Liver (tissue), 9 donors: ENCODE results near the gene P2RY13. TPM values are rescaled to one million over a fixed set of nuclear protein-coding genes. Genes with fewer than 3 reads are reported as not detected.

Source experiments
- DNase-seq: peaks from one replicate; pipeline ENCODE4 v3.0.0-alpha.2; 2017; ENCODE audit warnings: low spot score
- H3K27ac ChIP-seq, 2 donors: one replicate each; pipeline ENCODE4 v1.7.0; 2013; ENCODE audit warnings: inconsistent platforms in 2 of 2, low read length in 2 of 2, control low read depth in 1 of 2, low read depth in 1 of 2, mild to moderate bottlenecking in 1 of 2
- H3K27me3 ChIP-seq, 4 donors: one replicate each; pipeline versions ENCODE4 v1.6.1 to v1.7.0; 2013; ENCODE audit warnings: low read length in 3 of 4, inconsistent platforms in 1 of 4, mild to moderate bottlenecking in 1 of 4, moderate library complexity in 1 of 4; ENCODE audit not compliant: control insufficient read depth in 4 of 4, insufficient read depth in 4 of 4
- H3K36me3 ChIP-seq, 4 donors: one replicate each; pipeline versions ENCODE4 v1.6.1 to v1.7.0; 2013; ENCODE audit warnings: low read length in 3 of 4, mild to moderate bottlenecking in 3 of 4, low read depth in 1 of 4, moderate library complexity in 1 of 4; ENCODE audit not compliant: control insufficient read depth in 4 of 4, insufficient read depth in 3 of 4
- H3K4me1 ChIP-seq, 4 donors: one replicate each; pipeline versions ENCODE4 v1.6.1 to v1.7.0; 2013; ENCODE audit warnings: low read length in 3 of 4, mild to moderate bottlenecking in 3 of 4, moderate library complexity in 1 of 4; ENCODE audit not compliant: control insufficient read depth in 4 of 4, insufficient read depth in 4 of 4
- H3K4me3 ChIP-seq, 3 donors: one replicate each; pipeline versions ENCODE4 v1.6.1 to v1.7.0; 2013; ENCODE audit warnings: low read length in 3 of 3, control low read depth in 1 of 3, low read depth in 1 of 3, mild to moderate bottlenecking in 1 of 3
- H3K9ac ChIP-seq, 2 donors: one replicate each; pipeline ENCODE4 v1.7.0; 2013; ENCODE audit warnings: low read length in 2 of 2, mild to moderate bottlenecking in 2 of 2, moderate library complexity in 2 of 2, control low read depth in 1 of 2, low read depth in 1 of 2
- H3K9me3 ChIP-seq, 4 donors: one replicate each; pipeline versions ENCODE4 v1.6.1 to v1.7.0; 2013; ENCODE audit warnings: low read length in 3 of 4; ENCODE audit not compliant: control insufficient read depth in 4 of 4
- EGR1 ChIP-seq, 2 donors: IDR thresholded peaks; 2 replicates each; pipeline ENCODE4 v1.6.1; 2016 to 2018; ENCODE audit warnings: antibody characterized with exemption in 2 of 2, low read depth in 2 of 2
- FOXA1 ChIP-seq: IDR thresholded peaks from 2 replicates; pipeline ENCODE4 v1.6.1; 2016; ENCODE audit warnings: antibody characterized with exemption
- FOXA2 ChIP-seq: IDR thresholded peaks from 2 replicates; pipeline ENCODE4 v1.6.1; 2016; ENCODE audit warnings: antibody characterized with exemption
- GABPA ChIP-seq, 2 donors: IDR thresholded peaks in 1 of 2; conservative IDR thresholded peaks in 1 of 2; 2 replicates each; pipeline ENCODE4 v1.6.1; 2016; ENCODE audit warnings: antibody characterized with exemption in 2 of 2, mild to moderate bottlenecking in 1 of 2, moderate library complexity in 1 of 2
- HNF4A ChIP-seq, 2 donors: conservative IDR thresholded peaks; 2 replicates each; pipeline ENCODE4 v1.6.1; 2016; ENCODE audit warnings: antibody characterized with exemption in 2 of 2, mild to moderate bottlenecking in 2 of 2
- HNF4G ChIP-seq: IDR thresholded peaks from 2 replicates; pipeline ENCODE4 v1.6.1; 2016; ENCODE audit warnings: antibody characterized with exemption
- JUND ChIP-seq, 2 donors: IDR thresholded peaks; 2 replicates each; pipeline ENCODE4 v1.6.1; 2016; ENCODE audit warnings: antibody characterized with exemption in 2 of 2
- NR2F2 ChIP-seq: IDR thresholded peaks from 2 replicates; pipeline ENCODE4 v1.6.1; 2016; ENCODE audit warnings: antibody characterized with exemption
- RAD21 ChIP-seq, 2 donors: IDR thresholded peaks; 2 replicates each; pipeline ENCODE4 v1.6.1; 2016; ENCODE audit warnings: antibody characterized with exemption in 2 of 2, mild to moderate bottlenecking in 2 of 2
- RXRA ChIP-seq, 2 donors: IDR thresholded peaks; 2 replicates each; pipeline ENCODE4 v1.6.1; 2017 to 2018; ENCODE audit warnings: antibody characterized with exemption in 2 of 2, mild to moderate bottlenecking in 1 of 2
- SP1 ChIP-seq: IDR thresholded peaks from 2 replicates; pipeline ENCODE4 v1.6.1; 2018; ENCODE audit warnings: antibody characterized with exemption, mild to moderate bottlenecking
- TAF1 ChIP-seq: conservative IDR thresholded peaks from 2 replicates; pipeline ENCODE4 v1.6.1; 2016; ENCODE audit warnings: antibody characterized with exemption, mild to moderate bottlenecking
- YY1 ChIP-seq: IDR thresholded peaks from 2 replicates; pipeline ENCODE4 v1.6.1; 2016; ENCODE audit warnings: antibody characterized with exemption, mild to moderate bottlenecking
- WGBS: extraction: QIAGEN DNeasy Blood & Tissue Kit; methylation state at CpG from one replicate; pipeline ENCODE4 v1.1.7; 2013; 5-methylcytosine and 5-hydroxymethylcytosine counted together
- polyA plus RNA-seq, 2 donors: library from polyadenylated mRNA; stranded (reverse) in 1 of 2; unstranded in 1 of 2; fragments of 200-250 nt in 1 of 2; fragments of >200 nt in 1 of 2; fragmentation: Nextera tagmentation in 1 of 2; extraction: Ambion mirVana in 1 of 2; gene quantifications; one replicate each; pipeline versions ENCODE4 v1.2.1 to v1.2.3, GENCODE V29; 2013 to 2015
- total RNA-seq, 2 donors: library from RNA; depleted of rRNA; stranded (reverse); fragments of >200 nt; gene quantifications; one replicate each; pipeline ENCODE4 v1.2.3, GENCODE V29; 2014
- TF ChIP-seq, protein P1 (sequence below): IDR thresholded peaks from 2 replicates; pipeline ENCODE4 v1.6.1; 2016; ENCODE audit warnings: antibody characterized with exemption
- TF ChIP-seq, protein P2 (sequence below): IDR thresholded peaks from 2 replicates; pipeline ENCODE4 v1.6.1; 2016; ENCODE audit warnings: antibody characterized with exemption
- TF ChIP-seq, protein P3 (sequence below): fragments of 150-350 bp; IDR thresholded peaks from 2 replicates; pipeline ENCODE4 v1.5.1; 2017; ENCODE audit warnings: improper control_type of control experiment, low read depth, low read length; ENCODE audit not compliant: missing input control
- TF ChIP-seq, protein P4 (sequence below): IDR thresholded peaks from 2 replicates; pipeline ENCODE4 v1.6.1; 2016; ENCODE audit warnings: antibody characterized with exemption
- TF ChIP-seq, protein P5 (sequence below): IDR thresholded peaks from 2 replicates; pipeline ENCODE4 v1.6.1; 2016; ENCODE audit warnings: antibody characterized with exemption, mild to moderate bottlenecking
- donor health status: healthy.
- donor health status: healthy.
- donor health status: healthy.
- donor health status: healthy.
- donor health status: healthy.

The P2RY13 gene
- total and polyA plus RNA-seq, 4 donors = 1.3 to 6.1 (median 3.2) TPM

DNA sequence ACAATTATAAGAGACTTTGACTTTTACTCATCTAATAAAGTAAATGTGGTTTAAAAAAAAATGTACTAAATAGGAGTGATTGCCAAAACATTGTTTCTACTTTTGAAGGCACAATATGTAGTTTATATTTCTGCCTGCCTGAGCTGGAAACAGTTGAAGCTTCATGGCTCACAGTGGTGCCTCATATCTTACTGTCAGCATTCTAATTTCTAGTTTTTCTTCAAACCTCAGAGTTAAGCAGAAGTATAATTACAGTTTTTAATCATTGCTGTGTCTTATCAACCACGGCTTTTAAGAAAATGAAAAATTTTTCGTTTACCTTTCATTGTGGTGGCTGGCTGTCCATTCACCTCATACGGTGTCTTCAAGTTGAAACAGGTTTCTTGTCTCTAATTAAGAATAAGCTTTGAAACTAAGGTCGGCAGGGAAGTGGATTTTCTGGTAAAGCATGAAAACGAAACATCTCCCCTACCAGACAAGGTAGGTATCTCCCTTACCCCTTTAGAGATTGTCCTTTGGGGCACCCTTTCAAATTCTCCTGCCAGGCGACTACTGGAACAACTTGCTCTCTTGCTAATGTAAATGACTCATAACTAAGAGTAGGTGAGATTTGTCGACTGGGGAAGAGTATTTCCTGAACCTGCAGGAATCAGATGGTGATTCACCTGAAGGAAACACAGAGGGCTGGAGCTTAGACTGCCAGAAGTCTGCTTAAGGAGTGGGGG lies 12.9 kb downstream of the P2RY13 start, which contains the start of gene GPR87:
Gene GPR87, minus strand, starts transcription at position 554 of the 725 bp plus-strand sequence. CDS start 16,720 bp downstream, outside the sequence.
- no peak within 1 kb of the TSS for H3K4me3 ChIP-seq
- no peak for TF ChIP-seq HNF4G
- TF ChIP-seq, protein P1, sequence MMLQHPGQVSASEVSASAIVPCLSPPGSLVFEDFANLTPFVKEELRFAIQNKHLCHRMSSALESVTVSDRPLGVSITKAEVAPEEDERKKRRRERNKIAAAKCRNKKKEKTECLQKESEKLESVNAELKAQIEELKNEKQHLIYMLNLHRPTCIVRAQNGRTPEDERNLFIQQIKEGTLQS = no peak
- TF ChIP-seq, protein P2, sequence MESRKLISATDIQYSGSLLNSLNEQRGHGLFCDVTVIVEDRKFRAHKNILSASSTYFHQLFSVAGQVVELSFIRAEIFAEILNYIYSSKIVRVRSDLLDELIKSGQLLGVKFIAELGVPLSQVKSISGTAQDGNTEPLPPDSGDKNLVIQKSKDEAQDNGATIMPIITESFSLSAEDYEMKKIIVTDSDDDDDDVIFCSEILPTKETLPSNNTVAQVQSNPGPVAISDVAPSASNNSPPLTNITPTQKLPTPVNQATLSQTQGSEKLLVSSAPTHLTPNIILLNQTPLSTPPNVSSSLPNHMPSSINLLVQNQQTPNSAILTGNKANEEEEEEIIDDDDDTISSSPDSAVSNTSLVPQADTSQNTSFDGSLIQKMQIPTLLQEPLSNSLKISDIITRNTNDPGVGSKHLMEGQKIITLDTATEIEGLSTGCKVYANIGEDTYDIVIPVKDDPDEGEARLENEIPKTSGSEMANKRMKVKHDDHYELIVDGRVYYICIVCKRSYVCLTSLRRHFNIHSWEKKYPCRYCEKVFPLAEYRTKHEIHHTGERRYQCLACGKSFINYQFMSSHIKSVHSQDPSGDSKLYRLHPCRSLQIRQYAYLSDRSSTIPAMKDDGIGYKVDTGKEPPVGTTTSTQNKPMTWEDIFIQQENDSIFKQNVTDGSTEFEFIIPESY = no peak
- no peak for TF ChIP-seq HNF4A (conservative IDR thresholded peaks at IDR 0.05)
- TF ChIP-seq, protein P3, sequence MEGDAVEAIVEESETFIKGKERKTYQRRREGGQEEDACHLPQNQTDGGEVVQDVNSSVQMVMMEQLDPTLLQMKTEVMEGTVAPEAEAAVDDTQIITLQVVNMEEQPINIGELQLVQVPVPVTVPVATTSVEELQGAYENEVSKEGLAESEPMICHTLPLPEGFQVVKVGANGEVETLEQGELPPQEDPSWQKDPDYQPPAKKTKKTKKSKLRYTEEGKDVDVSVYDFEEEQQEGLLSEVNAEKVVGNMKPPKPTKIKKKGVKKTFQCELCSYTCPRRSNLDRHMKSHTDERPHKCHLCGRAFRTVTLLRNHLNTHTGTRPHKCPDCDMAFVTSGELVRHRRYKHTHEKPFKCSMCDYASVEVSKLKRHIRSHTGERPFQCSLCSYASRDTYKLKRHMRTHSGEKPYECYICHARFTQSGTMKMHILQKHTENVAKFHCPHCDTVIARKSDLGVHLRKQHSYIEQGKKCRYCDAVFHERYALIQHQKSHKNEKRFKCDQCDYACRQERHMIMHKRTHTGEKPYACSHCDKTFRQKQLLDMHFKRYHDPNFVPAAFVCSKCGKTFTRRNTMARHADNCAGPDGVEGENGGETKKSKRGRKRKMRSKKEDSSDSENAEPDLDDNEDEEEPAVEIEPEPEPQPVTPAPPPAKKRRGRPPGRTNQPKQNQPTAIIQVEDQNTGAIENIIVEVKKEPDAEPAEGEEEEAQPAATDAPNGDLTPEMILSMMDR = no peak
- TF ChIP-seq FOXA2 = no peak
- no peak for TF ChIP-seq FOXA1
- TF ChIP-seq YY1 = no peak
- no peak for TF ChIP-seq TAF1
- TF ChIP-seq RXRA (IDR thresholded peaks at IDR 0.05) = no peak
- no peak for TF ChIP-seq GABPA (IDR thresholded peaks at IDR 0.05 in 1 of 2, conservative IDR thresholded peaks at IDR 0.05 in 1 of 2)
- no peak for TF ChIP-seq NR2F2
- TF ChIP-seq, protein P4, sequence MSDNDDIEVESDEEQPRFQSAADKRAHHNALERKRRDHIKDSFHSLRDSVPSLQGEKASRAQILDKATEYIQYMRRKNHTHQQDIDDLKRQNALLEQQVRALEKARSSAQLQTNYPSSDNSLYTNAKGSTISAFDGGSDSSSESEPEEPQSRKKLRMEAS = no peak
- no peak for TF ChIP-seq JUND (IDR thresholded peaks at IDR 0.05)
- no peak for TF ChIP-seq SP1
- no peak for TF ChIP-seq EGR1 (IDR thresholded peaks at IDR 0.05; ENCODE audit: low read depth in 2 of 2)
- H3K36me3 ChIP-seq = no peaks in the 10 kb centered on the region
- WGBS = 77% methylated on average over 7 of the region's 7 CpGs
- H3K9ac ChIP-seq = no peak within 1 kb of the TSS
- no peaks in the 10 kb centered on the region for H3K9me3 ChIP-seq
- no peaks in the 10 kb centered on the region for H3K4me1 ChIP-seq
- DNase-seq = no peak
- no peak within 1 kb of the TSS for H3K27ac ChIP-seq
- no peaks in the 10 kb centered on the region for H3K27me3 ChIP-seq

DNA sequence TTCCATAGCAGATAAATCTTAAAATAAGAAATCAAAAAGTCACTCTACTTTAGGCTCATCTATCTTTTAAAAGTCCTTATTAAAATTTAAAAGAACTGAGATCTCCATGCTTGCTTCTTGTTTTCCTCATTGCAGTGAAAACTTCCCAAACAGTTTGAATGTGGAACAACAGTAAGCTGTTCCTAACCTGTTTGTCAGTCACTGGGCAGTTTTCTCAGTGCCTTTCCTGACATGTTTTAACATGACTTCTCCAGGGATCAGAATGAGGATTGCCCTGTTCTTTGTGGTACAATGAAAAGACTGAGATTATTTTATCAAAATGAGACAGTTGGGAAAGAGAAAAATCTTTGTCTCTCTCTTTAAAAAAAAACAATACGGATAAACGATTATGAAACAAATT lies 13.5 kb downstream of the P2RY13 start:
- Histone ChIP-seq H3K4me1 (no peaks in the 10 kb centered on the region), H3K4me3 (no peak overlapping the region), H3K9ac (no peak overlapping the region), H3K27me3 (no peaks in the 10 kb centered on the region), H3K36me3 (no peaks in the 10 kb centered on the region), H3K9me3 (no peaks in the 10 kb centered on the region), H3K27ac (no peak overlapping the region)
- TF ChIP-seq RXRA (IDR thresholded peaks at IDR 0.05) (no peak), JUND (IDR thresholded peaks at IDR 0.05) (no peak), NR2F2 (no peak), HNF4G (no peak), HNF4A (conservative IDR thresholded peaks at IDR 0.05) (no peak), RAD21 (IDR thresholded peaks at IDR 0.05) (no peak), EGR1 (IDR thresholded peaks at IDR 0.05; ENCODE audit: low read depth in 2 of 2) (no peak), FOXA2 (no peak), TAF1 (no peak), YY1 (no peak), FOXA1 (no peak)
- TF ChIP-seq, protein P5, sequence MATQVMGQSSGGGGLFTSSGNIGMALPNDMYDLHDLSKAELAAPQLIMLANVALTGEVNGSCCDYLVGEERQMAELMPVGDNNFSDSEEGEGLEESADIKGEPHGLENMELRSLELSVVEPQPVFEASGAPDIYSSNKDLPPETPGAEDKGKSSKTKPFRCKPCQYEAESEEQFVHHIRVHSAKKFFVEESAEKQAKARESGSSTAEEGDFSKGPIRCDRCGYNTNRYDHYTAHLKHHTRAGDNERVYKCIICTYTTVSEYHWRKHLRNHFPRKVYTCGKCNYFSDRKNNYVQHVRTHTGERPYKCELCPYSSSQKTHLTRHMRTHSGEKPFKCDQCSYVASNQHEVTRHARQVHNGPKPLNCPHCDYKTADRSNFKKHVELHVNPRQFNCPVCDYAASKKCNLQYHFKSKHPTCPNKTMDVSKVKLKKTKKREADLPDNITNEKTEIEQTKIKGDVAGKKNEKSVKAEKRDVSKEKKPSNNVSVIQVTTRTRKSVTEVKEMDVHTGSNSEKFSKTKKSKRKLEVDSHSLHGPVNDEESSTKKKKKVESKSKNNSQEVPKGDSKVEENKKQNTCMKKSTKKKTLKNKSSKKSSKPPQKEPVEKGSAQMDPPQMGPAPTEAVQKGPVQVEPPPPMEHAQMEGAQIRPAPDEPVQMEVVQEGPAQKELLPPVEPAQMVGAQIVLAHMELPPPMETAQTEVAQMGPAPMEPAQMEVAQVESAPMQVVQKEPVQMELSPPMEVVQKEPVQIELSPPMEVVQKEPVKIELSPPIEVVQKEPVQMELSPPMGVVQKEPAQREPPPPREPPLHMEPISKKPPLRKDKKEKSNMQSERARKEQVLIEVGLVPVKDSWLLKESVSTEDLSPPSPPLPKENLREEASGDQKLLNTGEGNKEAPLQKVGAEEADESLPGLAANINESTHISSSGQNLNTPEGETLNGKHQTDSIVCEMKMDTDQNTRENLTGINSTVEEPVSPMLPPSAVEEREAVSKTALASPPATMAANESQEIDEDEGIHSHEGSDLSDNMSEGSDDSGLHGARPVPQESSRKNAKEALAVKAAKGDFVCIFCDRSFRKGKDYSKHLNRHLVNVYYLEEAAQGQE = no peak
- TF ChIP-seq, protein P2 = no peak
- TF ChIP-seq, protein P1 = no peak
- TF ChIP-seq, protein P4 = no peak
- WGBS = 95% methylated on average over 2 of the region's 2 CpGs
- no peak for DNase-seq
